Stimulated activated CD8-positive, alpha-beta memory T cell treated with anti-CD3 and anti-CD28 coated beads, Interleukin-12 subunit alpha, Interleukin-12 subunit beta, amount 100 ng/mL, for 24 hours (primary cell): Measurements from ENCODE around the gene TELO2.

Source experiments
- DNase-seq: peaks from one replicate; pipeline ENCODE4 v3.0.0-alpha.2; 2020; ENCODE audit errors: extremely low read depth

TELO2 gene

DNA sequence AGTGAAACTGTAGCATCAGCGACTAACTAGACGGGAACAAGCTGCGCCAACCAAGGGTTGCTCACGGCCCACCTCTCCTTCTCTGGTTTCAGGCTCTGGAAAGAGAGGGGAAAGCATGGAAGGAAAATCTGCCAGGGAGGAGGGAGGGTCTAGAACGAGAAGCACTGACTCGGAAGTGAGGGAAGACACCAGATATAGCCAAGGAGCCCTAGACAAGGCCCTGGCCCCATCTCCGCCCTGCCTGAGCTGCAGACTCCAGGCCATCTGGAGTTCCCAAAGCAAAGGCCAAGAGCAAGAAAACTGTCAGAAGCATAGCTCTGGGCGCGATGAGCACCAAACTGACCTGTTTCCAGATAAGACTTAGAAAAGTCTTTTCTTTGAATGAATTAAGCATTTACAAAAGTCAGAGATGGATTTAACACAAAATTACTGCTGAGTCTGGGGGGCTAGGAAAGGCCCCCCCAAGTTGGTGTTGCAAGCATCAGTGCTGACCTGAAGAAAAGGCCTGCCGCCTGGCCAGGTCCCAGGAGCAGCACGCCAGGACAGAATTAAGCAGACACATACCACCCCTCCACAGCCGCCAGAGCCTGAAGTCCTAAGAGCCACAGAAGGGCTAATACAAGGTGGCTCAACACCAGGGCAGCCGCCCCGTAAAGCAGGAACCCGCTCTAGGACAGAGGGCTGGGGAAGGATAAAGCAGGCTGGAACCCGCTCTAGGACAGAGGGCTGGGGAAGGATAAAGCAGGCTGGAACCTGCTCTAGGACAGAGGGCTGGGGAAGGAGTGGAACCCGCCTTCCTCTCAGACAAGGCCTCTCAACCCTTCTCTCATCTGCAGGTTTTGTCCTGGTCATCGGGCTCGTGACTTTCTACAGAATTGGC lies 61.0 kb downstream of the TELO2 start:
- DNase-seq = no peak

DNA sequence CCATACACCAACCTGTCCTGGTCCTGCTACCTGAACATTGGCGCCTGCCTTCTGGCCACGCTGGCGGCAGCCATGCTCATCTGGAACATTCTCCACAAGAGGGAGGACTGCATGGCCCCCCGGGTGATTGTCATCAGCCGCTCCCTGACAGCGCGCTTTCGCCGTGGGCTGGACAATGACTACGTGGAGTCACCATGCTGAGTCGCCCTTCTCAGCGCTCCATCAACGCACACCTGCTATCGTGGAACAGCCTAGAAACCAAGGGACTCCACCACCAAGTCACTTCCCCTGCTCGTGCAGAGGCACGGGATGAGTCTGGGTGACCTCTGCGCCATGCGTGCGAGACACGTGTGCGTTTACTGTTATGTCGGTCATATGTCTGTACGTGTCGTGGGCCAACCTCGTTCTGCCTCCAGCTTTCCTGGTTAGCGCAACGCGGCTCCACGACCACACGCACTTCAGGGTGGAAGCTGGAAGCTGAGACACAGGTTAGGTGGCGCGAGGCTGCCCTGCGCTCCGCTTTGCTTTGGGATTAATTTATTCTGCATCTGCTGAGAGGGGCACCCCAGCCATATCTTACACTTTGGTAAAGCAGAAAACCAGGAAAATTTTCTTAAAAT lies 61.8 kb downstream of the TELO2 start:
- no peak for DNase-seq

DNA sequence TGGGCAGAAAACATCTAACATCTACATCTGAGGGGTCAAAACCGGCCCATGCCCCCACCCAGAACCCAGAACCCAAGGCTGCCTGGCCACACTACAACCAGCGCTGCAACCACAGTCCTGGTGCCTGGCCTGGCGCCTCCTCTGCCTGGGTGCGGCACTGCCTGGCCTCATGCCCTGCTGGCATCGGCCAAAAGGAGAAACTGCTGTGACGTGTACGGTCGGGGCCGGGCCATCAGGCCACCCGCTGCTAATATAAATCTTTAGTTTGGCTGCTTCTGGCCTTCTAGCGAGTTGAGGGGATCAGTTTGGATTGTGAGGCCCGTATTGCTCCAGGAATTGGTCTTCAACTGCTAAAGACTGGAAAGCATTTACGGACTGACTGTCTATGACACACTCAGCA lies 63.1 kb downstream of the TELO2 start:
- DNase-seq = no peak

DNA sequence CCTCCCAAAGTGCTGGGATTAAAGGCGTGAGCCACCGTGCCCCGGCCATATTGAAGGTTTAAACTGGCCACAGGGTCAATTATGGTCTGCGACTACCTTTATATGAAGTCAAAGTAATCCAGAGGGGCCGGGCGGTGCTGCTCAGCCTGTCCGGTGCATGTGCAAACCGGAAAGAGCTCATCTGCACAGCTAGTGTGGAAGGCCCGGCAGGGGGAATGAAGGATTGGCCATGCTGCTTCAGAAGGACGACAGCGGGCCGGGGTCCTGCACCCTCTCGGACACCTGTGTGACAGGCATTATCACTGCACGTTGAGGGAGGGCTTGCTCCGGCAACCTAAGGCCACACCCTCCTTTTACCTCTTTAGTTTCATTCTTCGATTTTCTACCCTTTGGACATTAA lies 63.9 kb downstream of the TELO2 start:
- DNase-seq = no peak

DNA sequence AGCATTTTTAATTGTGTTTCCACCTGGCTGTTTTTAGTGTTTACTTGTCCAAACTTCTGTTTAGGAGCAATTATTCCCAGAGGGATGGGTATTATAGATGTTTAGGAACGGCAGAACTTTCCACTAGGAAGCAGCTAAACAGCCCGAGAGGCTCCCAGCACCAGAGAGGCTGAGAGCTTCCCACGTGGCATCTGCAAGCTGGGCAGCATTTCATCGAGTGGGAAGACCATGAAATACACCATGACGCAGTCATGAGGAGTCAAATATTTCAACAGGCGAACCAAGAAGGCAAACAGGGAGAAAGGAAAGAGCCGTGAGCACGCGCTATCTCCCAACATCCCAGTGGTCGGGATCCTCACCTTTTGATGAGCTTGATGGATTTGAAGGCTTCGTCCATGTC lies 64.4 kb downstream of the TELO2 start:
- no peak for DNase-seq

DNA sequence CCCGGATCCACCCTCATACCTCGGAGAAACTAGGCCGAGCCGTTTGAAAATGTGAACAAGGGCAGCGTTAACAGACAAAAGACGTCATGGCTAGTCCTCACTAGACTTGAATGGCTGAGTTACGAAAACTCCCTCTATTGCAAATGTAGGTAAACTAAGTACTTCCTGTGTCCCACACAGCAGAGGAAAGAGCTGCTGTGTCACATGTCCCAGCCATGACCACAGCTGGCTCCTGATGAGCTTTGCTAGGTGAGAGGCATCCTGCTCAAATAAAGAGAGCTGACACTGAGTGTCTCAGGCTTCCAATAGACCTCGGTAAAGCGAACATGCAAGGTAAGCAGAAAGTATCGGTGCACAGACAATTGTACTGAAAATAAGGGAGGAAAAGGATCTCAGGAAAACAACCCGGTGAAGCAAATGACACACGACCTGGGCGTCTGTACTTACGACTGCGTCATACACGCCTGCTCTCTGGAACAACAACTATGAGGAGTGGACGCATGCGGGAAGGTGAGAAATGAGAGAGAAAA lies 66.4 kb downstream of the TELO2 start:
- DNase-seq = no peak
